HG02678 (cell line): ENCODE measurements around the gene RFX7.

Source experiments
- ATAC-seq: cut with Tn5 transposase; IDR thresholded peaks from one replicate; pipeline ENCODE4 v1.9.1; 2021; ENCODE audit warnings: mild to moderate bottlenecking, moderate library complexity; ENCODE audit not compliant: unreplicated experiment

The RFX7 gene

DNA sequence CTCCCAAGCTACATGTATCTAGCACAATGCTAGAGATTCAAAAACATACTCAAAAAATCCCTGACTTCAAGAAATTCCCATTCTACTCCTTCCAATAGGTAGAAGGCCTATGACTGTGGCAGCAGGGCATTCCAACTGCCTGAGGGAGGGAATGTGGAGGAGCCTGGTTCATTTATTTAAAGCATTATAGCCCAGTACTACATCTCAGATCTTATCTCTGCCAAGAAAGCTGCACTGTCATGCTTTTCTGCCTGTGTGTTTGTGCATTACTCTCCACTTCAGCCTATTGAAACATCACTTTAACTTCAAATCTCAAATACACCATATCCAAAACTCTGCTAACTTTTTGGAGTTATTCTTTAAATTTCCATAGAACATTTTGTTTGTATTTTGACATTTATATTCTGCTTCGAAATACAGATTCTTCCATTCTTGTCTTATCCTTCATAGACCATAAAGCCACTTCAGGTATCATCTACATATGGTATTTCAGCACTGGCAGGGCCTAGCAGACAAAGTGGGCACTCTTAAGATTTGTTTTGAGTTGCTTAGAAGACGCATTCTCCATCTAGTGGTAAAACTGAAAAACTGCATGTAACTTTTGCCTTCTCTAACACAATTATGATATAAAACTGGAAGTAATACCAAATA is 191.2 kb downstream of the RFX7 start:
- peak; percentile 58 for ATAC-seq

DNA sequence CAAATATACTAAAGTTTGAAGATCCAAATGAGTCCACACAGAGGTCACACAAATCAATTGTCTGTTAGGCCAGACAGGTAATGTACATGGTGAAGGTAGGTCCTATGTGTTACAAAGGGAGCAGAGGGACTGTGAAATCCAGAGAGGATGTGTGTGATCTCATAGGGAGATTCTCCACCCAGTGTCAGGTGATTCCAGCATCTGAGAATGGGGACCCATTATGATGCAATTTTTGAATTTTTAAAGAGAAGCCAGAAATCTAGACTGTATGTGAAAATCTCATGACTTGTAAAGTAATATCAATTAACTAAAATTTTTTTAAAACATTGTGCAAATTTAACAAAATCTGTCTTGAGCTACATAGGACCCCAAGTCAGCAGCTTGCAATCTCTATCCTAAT is 192.0 kb downstream of the RFX7 start:
- ATAC-seq, result no peak

DNA sequence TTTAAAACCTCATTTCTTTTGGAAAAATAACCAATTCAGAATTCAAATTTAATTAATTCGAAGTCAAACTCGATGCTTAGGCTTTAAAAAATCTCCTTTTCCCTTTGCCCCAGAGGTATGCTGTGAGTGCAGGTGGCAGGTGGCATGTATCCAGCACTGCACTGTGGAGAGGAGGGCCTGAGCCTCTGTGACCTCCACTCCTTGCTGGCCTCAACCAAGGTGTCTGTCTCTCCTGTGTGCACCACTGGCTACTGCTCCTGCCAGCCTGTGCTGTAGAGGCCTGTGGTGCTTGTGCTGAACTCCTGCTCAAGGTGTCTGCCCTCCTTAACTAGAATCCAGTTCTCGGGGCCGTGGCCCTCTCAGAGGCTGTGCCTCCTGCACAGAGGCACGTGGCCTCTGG is 194.1 kb downstream of the RFX7 start:
- no peak for ATAC-seq

GRCh38 chr15:56047354-56047753 is 196.3 kb downstream of the RFX7 start:
- ATAC-seq, result no peak

DNA sequence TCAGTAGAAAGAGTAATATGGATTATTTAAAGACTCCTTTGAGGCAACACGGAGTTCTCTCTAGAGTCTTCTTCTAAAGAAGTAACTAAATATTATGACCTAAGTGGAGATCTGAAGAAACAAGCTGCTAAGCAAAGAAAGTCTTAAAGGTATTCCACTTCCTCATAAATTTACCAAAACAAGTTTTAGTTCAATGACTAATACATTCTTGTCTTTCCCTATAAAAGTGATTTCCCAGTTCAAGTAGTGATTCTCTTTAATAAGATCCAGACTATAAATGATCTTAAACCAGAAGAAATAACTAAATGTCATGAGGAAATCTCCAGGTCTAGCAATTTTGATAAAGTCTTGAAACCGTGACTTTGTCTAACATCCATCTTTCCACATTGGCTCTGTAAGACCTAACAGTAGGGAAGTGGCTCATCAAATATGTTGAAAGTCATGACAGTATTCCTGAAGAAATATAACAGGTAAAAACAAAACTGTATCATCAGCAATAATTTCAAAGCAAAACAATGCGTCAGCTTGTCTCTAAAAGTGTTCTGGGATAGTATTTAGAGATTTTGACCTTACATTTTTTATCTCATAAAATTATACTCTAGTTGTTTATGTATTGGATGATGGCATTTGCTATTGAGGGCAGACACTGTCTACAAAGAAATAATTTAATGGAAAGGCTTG is 198.5 kb downstream of the RFX7 start:
- ATAC-seq, result no peak

- no peak for ATAC-seq
Observed at GRCh38 chr15:56042982-56043980, 200.4 kb downstream of the RFX7 start.

- ATAC-seq, result no peak
Observed at GRCh38 chr15:56042498-56042897, 201.2 kb downstream of the RFX7 start.

- ATAC-seq, result no peak
Observed at GRCh38 chr15:56042031-56042430, 201.6 kb downstream of the RFX7 start.

DNA sequence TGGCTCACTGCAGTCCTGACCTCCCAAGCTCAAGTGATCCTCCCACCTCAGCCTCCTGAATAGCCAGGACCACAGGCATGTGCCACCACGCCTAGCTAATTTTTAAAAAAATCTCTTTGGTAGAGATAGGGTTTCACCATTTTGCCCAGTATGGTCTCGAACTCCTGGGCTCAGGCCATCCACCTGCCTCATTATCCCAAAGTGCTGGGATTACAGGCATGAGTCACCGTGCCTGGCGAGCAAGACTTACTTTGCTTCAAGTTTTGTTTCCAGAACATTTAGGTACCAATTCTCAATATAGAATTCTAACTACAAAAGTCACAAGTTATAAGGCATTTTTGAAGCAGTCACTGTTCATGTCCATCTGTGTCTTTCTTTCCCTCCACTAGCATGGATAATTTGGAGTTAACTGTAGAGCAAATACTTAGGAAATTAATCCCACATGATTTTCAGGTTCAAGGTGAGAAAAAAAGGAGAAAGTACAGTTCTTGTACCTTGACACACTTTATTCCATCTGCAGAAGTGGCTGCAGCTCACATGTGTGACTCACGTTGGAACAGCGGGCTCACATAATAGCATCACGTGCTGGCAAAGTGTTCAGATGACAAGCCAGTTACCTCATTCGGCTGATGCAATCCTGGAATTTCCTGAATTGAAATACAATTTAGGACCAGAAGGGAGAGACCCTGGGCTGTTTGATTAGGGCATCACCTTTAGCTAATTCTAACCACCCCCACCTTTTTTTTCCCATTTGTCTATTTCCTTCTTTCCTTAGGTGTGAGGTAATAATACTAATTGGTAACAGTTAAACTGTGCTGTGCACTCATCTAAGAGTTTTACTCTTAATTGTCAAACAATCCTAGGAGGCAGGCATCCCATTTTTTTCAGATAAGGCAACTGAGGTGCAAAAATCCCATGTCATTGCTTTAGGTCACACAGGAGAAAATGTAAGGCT is 203.3 kb downstream of the RFX7 start:
- ATAC-seq, result no peak

GRCh38 chr15:56038707-56039106 is 205.0 kb downstream of the RFX7 start:
- no peak for ATAC-seq

DNA sequence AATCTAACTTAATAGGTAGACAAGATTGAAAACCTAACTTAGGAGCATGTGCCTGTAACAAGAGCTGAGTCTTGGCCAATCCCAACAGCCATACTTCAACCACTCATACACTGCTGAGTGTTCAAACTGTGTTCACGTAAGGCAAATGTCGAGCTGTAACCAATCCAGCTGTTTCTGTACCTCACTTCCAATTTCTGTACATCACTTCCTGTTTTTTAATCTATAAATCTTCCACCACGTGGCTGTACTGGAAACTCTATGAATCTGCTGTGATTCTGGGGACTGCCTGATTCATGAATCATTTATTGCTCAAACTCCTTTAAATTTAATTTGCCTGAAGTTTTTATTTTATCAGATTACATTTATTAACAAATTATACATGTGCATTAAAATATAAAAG is 205.7 kb downstream of the RFX7 start:
- no peak for ATAC-seq
